Cardiac muscle cell (in vitro differentiated cells and primary cell): ENCODE results near the gene APOBEC3F. TPM values are rescaled to one million over a fixed set of nuclear protein-coding genes. Genes with fewer than 3 reads are reported as not detected.
"Not testable (repeated sequence)": the region's sequence is repeated elsewhere in the genome, so short reads cannot be mapped to it uniquely, and the experiment has no call there.

Experiments used
- DNase-seq, 2 donors: peaks; one replicate each; pipeline versions ENCODE4 v3.0.0 to v3.0.0-alpha.2; 2010 to 2017; ENCODE audit warnings: low read depth in 1 of 2, low spot score in 1 of 2
- H3K27ac ChIP-seq: fragments of 200-600 bp; sonication (generic); 2 replicates; pipeline ENCODE4 v1.5.1; 2016
- H3K27me3 ChIP-seq: fragments of 200-600 bp; sonication (generic); 2 replicates; pipeline ENCODE4 v1.6.0; 2016; ENCODE audit warnings: control low read depth
- H3K36me3 ChIP-seq: fragments of 200-600 bp; sonication (generic); 2 replicates; pipeline ENCODE4 v1.5.1; 2016; ENCODE audit warnings: control low read depth
- H3K4me1 ChIP-seq: fragments of 200-600 bp; sonication (generic); 2 replicates; pipeline ENCODE4 v1.8.1; 2017; ENCODE audit warnings: low read depth, mild to moderate bottlenecking, mixed run types
- H3K4me3 ChIP-seq: fragments of 200-600 bp; sonication (generic); 2 replicates; pipeline ENCODE4 v1.5.1; 2016; ENCODE audit warnings: mild to moderate bottlenecking
- H3K9me3 ChIP-seq: fragments of 200-600 bp; sonication (generic); 2 replicates; pipeline ENCODE4 v1.5.1; 2017; ENCODE audit warnings: low read depth, mild to moderate bottlenecking, control low read depth
- CTCF ChIP-seq: IDR thresholded peaks from 2 replicates; pipeline ENCODE4 v1.5.1; 2012; ENCODE audit warnings: low read depth, mild to moderate bottlenecking, low read length
- polyA plus RNA-seq: library from polyadenylated mRNA; unstranded; fragments of >200 nt; fragmentation: Nextera tagmentation; extraction: Ambion mirVana; gene quantifications from 2 replicates; pipeline ENCODE4 v1.2.1, GENCODE V29; 2016
- total RNA-seq: library from RNA; depleted of rRNA; stranded (reverse); fragments of >200 nt; gene quantifications from 2 replicates; pipeline ENCODE4 v1.2.3, GENCODE V29; 2016

APOBEC3F gene
- total and polyA plus RNA-seq, 2 experiments from 2014 or later, result 11.8 to 24.2 TPM

- not testable (repeated sequence) for H3K27me3 ChIP-seq, H3K27ac ChIP-seq, H3K36me3 ChIP-seq, H3K9me3 ChIP-seq, H3K4me3 ChIP-seq, DNase-seq
- peaks cover 12% of the 10 kb centered on the region for H3K4me1 ChIP-seq
Measured at GRCh38 chr22:39066442-39067276, 26.0 kb downstream of the APOBEC3F start.

GRCh38 chr22:39068033-39068785, 27.5 kb downstream of the APOBEC3F start:
- H3K4me1 ChIP-seq, result peaks cover 12% of the 10 kb centered on the region
- H3K27me3 ChIP-seq, result no peaks in the 10 kb centered on the region
- no peaks in the 10 kb centered on the region for H3K36me3 ChIP-seq
- TF ChIP-seq CTCF, result no peak
- no peak overlapping the region for H3K4me3 ChIP-seq
- peak in 1 of 2 donors; percentile 50 for DNase-seq
- H3K27ac ChIP-seq, result peak overlapping the region; percentile 80
- no peaks in the 10 kb centered on the region for H3K9me3 ChIP-seq

GRCh38 chr22:39070186-39070585, 29.5 kb downstream of the APOBEC3F start:
- no peak overlapping the region for H3K4me3 ChIP-seq
- no peaks in the 10 kb centered on the region for H3K27me3 ChIP-seq
- no peak for TF ChIP-seq CTCF
- peaks cover 12% of the 10 kb centered on the region for H3K4me1 ChIP-seq
- H3K36me3 ChIP-seq, result no peaks in the 10 kb centered on the region
- H3K27ac ChIP-seq, result no peak overlapping the region
- no peaks in the 10 kb centered on the region for H3K9me3 ChIP-seq
- no peak for DNase-seq

- DNase-seq, H3K36me3 ChIP-seq, H3K9me3 ChIP-seq, H3K27me3 ChIP-seq, H3K27ac ChIP-seq, H3K4me3 ChIP-seq: not testable (repeated sequence)
- peaks cover 12% of the 10 kb centered on the region for H3K4me1 ChIP-seq
Measured at GRCh38 chr22:39072581-39072981, 31.9 kb downstream of the APOBEC3F start.

GRCh38 chr22:39073981-39074380, 33.3 kb downstream of the APOBEC3F start:
- H3K4me1 ChIP-seq, result no peaks in the 10 kb centered on the region
- DNase-seq, result no peak
- no peaks in the 10 kb centered on the region for H3K36me3 ChIP-seq
- no peaks in the 10 kb centered on the region for H3K9me3 ChIP-seq
- H3K27me3 ChIP-seq, result no peaks in the 10 kb centered on the region
- TF ChIP-seq CTCF, result no peak
- H3K4me3 ChIP-seq, result no peak overlapping the region
- no peak overlapping the region for H3K27ac ChIP-seq

GRCh38 chr22:39076155-39077025, 35.7 kb downstream of the APOBEC3F start:
- not testable (repeated sequence) for H3K27ac ChIP-seq, H3K9me3 ChIP-seq, H3K27me3 ChIP-seq, DNase-seq, H3K4me3 ChIP-seq, H3K4me1 ChIP-seq, H3K36me3 ChIP-seq

GRCh38 chr22:39077026-39077840, 36.6 kb downstream of the APOBEC3F start, which contains the start of gene APOBEC3G:
Gene APOBEC3G, plus strand, starts transcription at chr22:39077275. Its CDS starts 87 bp downstream, at chr22:39077362.
- H3K36me3 ChIP-seq, H3K9me3 ChIP-seq, H3K27me3 ChIP-seq, H3K4me1 ChIP-seq: not testable (repeated sequence)
- Histone ChIP-seq H3K4me3 (peak within 1 kb of the TSS; percentile 9), H3K27ac (peak within 1 kb of the TSS; percentile 35)
- peak; percentile 31 to 85 for DNase-seq

- not testable (repeated sequence) for H3K4me3 ChIP-seq, H3K9me3 ChIP-seq, H3K27me3 ChIP-seq, H3K36me3 ChIP-seq, H3K27ac ChIP-seq, DNase-seq, H3K4me1 ChIP-seq
Measured at GRCh38 chr22:39077912-39078311, 37.2 kb downstream of the APOBEC3F start.
